GM21825 (cell line): Measurements from ENCODE around the gene SLC9C1.

Experiments
- ATAC-seq: cut with Tn5 transposase; IDR thresholded peaks from one replicate; pipeline ENCODE4 v1.9.1; 2021; ENCODE audit warnings: mild to moderate bottlenecking, moderate library complexity; ENCODE audit not compliant: unreplicated experiment

SLC9C1 gene

GRCh38 chr3:112132975-112133448 is 161.0 kb downstream of the SLC9C1 start, which contains the start of gene GCSAM:
Gene GCSAM, minus strand, starts transcription at chr3:112133248. Its CDS starts 128 bp downstream, at chr3:112133120.
- peak; percentile 75 for ATAC-seq

- no peak for ATAC-seq
These were observed 161.5 kb downstream of the SLC9C1 start for GRCh38 chr3:112132554-112132953.

GRCh38 chr3:112132088-112132487 is 161.9 kb downstream of the SLC9C1 start:
- no peak for ATAC-seq

- ATAC-seq = no peak
These were observed 162.9 kb downstream of the SLC9C1 start for GRCh38 chr3:112131111-112131510.

GRCh38 chr3:112130638-112130993 is 163.4 kb downstream of the SLC9C1 start:
- no peak for ATAC-seq

GRCh38 chr3:112129925-112130637 is 163.9 kb downstream of the SLC9C1 start:
- ATAC-seq = no peak

GRCh38 chr3:112128843-112129727 is 164.9 kb downstream of the SLC9C1 start:
- ATAC-seq = peak; percentile 45

- ATAC-seq = peak; percentile 25
These were observed 166.2 kb downstream of the SLC9C1 start for GRCh38 chr3:112127522-112128494.

GRCh38 chr3:112126511-112126911 is 167.5 kb downstream of the SLC9C1 start:
- no peak for ATAC-seq

GRCh38 chr3:112124907-112125607 is 169.0 kb downstream of the SLC9C1 start:
- no peak for ATAC-seq

- ATAC-seq = no peak
These were observed 170.5 kb downstream of the SLC9C1 start for GRCh38 chr3:112123548-112123947.

- no peak for ATAC-seq
These were observed 171.1 kb downstream of the SLC9C1 start for GRCh38 chr3:112122870-112123269.

GRCh38 chr3:112121577-112122547 is 172.2 kb downstream of the SLC9C1 start:
- no peak for ATAC-seq

- ATAC-seq = no peak
These were observed 173.8 kb downstream of the SLC9C1 start for GRCh38 chr3:112119962-112120836.

GRCh38 chr3:112117841-112118571 is 176.0 kb downstream of the SLC9C1 start:
- ATAC-seq = peak; percentile 25

- no peak for ATAC-seq
These were observed 176.6 kb downstream of the SLC9C1 start for GRCh38 chr3:112117415-112117814.

- no peak for ATAC-seq
These were observed 177.2 kb downstream of the SLC9C1 start for GRCh38 chr3:112116748-112117186.
